ENCODE results near the gene VKORC1L1.
"Not testable (repeated sequence)": the region's sequence is repeated elsewhere in the genome, so short reads cannot be mapped to it uniquely, and the experiment has no call there.

VKORC1L1 gene

DNA sequence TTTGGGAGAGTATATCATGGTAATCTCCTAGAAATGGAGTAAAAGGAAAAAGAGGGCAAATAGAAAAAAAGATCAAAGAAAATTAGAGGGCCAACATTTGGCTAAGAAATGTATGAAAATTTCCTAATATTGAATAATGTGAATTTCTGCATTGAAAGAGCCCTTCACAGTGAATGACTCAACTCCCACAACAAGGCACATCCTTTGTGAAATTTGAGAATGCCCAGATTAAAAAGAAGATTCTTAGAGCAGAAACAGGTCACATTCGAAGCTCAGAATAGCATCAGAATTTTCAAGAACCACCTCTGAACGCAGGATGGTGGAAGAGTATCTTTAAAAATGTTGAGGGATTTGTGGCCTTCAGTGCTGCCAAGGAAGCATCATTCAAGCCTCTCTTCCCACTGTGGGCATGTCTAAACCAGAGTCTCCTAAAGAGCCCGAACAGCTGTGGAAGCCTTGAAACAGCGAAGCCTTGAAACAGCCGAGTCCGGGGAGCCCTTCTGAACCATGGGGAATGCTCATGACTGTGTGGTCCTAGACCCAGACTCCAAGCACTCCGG, 65.5 kb downstream of the VKORC1L1 start:
- DNase-seq (ENCODE audit: low read depth): peak; percentile 65

DNA sequence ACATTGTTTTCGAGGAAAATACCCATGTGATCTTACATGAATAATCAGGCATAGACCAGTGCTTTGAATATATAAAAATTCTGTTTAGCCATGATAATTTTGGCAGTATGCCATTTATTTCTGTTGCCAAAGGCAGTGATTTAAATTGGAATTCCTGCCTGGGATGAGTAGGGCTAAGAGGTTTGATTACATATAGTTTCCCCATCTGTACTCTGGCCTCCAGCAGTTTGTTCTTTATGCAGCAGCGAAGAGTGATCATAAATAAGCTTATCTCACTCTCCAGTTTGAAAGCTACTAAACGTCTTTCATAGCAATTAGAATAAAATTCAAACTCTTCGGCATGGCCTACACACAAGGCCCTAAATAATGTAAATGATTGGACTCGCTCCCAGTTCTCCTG, 72.9 kb downstream of the VKORC1L1 start:
- not testable (repeated sequence) for DNase-seq (ENCODE audit: low read depth)

- peak; percentile 72 for DNase-seq (ENCODE audit: low read depth)
These were observed 74.0 kb downstream of the VKORC1L1 start for GRCh38 chr7:65946904-65947303.

DNA sequence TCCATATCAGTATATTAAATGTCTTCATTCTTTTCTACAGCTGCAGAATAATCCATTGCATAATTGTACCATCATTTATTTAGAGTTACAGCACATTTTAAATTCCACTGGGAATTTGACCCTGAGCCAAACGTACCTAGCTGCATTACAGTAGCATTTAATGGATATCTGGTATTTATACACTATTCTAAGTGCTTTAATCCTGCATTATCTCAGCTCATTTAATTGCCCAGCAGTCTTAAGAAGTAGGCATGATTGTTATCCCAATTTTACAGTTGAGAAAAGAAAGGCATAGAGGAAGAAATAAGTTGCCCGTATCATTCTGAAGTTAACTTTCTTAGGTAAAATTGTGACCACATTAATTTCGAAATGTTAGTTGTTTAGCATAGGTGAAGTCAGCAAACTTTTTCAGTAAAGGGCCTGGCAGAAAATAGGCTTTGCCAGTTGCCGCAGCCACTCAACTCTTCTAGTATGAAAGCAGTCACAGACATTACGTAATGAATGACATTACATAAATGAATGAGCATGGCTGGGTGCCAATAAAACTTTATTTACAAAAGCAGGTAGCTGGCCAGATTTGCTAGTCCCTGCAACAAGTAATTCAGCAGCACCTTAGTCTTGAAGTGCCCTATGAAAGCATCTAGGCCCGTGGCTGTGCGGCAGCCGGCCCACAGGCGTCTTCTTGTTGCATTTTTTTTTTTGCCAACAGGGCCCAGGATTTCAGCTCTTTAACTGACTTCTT, 79.1 kb downstream of the VKORC1L1 start:
- DNase-seq (ENCODE audit: low read depth): peak; percentile 30

GRCh38 chr7:65953001-65953720, 80.3 kb downstream of the VKORC1L1 start:
- no peak for DNase-seq (ENCODE audit: low read depth)

- DNase-seq (ENCODE audit: low read depth): no peak
These were observed 81.1 kb downstream of the VKORC1L1 start for GRCh38 chr7:65953890-65954450.

GRCh38 chr7:65955718-65956117, 82.8 kb downstream of the VKORC1L1 start:
- DNase-seq (ENCODE audit: low read depth): no peak

DNA sequence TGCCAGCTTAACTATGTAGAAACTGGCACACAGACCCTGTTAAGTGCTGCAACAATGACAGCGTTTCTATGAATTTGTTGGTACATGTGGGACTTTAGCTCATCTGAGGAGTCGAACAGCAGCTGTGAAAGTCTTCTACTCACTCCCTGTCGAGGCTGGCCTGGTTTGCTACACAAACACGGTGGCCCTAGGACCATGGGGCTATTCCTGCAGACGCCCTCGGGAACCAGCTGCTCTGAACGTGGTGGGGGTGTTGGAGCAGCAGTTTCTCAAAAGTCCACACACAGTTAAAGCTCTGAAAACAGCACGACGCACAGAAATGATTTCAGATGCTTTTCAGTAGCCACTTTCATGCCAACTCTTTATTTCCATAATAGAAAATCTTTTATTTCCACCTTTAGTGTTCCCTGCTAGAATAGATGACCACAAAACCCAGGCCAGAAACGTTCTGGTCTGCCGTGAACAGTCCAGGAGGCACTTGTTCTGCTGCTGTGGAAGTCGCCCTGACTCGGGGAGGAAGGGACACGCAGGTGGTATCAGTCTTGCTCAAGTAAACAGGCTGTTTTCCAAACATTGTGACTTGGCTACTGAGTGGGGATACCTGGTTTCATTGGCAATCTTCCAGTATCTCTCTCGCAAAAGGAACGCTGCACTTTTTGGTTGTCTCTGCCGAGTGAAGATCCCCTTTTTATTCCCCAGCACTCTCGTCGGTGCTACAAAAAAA, 87.6 kb downstream of the VKORC1L1 start:
- no peak for DNase-seq (ENCODE audit: low read depth)

GRCh38 chr7:65962033-65962432, 89.2 kb downstream of the VKORC1L1 start:
- DNase-seq (ENCODE audit: low read depth): no peak

DNA sequence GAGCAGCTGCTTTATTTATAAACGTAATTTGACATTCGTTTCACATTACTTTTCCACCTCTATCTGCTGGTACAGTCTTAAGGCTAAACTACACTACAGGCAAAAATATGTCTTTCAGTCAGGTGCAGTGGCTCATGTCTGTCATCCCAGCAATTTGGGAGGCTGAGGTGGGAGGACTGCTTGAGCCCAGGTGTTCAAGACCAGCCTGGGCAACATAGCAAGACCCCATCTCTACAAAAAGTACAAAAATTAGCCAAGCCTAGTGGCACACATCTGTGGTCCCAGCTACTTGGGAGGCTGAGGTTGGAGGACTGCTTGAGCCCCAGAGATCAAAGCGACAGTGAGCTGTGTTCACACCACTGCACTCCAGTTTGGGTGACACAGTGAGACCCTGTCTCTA, 91.8 kb downstream of the VKORC1L1 start:
- DNase-seq (ENCODE audit: low read depth): not testable (repeated sequence)

- DNase-seq (ENCODE audit: low read depth): no peak
These were observed 93.3 kb downstream of the VKORC1L1 start for GRCh38 chr7:65966146-65966545.

DNA sequence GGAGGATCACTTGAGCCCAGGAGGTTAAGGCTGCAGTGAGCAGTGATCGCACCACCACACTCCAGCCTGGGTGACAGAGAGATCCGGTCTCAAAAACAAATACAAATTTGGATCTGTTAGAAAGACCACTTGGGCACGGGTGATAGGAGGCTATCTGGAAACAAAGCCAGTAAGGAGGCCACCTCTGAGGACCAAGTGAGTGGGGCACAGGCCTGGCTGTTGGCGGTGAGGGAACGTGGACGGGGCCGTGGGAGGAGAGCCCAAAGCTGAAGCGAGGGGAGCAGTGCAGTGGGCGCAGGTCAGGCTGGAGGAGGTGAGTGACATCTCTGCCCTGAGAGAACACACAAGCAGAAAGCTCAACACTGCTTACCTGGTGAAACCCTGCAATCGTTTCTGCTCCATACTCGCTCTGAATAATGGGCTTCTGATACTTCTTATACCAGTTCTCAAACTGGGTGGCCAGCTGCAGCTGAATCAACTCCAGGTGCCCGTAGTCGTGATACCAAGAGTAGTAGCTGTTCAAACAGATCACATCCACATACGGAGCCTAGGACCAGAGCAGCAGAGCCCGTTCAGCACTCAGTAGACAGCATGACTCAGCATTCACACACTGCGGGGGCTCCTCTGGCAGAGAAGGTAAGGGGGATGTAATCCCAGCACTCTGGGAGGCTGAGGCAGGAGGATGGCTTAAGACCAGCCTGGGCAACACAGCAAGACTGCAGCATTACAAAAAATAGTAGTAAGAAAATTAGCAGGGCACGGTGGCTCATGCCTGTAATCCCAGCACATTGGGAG, 94.7 kb downstream of the VKORC1L1 start:
- DNase-seq (ENCODE audit: low read depth): no peak

- no peak for DNase-seq (ENCODE audit: low read depth)
These were observed 95.6 kb downstream of the VKORC1L1 start for GRCh38 chr7:65968256-65969185.

DNA sequence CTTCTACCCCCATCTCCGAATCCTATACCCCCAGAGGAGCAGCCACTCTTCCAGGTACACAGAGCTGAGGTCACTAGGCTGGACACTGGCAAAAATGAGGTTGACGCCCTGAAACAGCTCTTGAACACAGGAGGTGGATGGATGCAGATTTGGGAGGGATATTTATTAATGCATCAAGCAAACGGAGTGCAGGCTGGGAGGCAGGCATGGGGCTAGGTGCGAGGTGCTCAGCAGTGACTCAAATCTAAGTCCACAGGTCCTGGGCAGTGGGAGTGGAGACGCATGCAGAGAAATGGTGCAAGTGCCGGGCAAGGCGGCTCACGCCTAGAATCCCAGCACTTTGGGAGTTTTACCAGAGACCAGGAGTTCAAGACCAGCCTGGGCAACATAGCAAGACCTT, 98.1 kb downstream of the VKORC1L1 start:
- no peak for DNase-seq (ENCODE audit: low read depth)

DNA sequence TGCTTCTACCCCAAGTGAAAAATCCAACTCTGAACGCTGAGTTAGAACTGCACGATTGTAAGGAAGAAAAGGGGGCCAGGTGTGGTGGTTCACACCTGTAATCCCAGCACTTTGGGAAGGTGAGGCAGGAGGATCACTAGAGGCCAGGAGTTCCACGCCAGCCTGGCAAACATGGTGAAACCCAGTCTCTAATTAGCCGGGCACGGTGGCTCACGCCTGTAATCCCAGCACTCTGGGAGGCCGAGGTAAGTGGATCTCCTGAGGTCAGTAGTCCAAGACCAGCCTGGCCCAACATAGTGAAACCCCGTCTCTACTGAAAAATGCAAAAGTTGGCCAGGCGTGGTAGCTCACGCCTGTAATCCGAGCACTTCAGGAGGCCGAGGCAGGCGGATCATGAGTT, 100.1 kb downstream of the VKORC1L1 start:
- no peak for DNase-seq (ENCODE audit: low read depth)

DNA sequence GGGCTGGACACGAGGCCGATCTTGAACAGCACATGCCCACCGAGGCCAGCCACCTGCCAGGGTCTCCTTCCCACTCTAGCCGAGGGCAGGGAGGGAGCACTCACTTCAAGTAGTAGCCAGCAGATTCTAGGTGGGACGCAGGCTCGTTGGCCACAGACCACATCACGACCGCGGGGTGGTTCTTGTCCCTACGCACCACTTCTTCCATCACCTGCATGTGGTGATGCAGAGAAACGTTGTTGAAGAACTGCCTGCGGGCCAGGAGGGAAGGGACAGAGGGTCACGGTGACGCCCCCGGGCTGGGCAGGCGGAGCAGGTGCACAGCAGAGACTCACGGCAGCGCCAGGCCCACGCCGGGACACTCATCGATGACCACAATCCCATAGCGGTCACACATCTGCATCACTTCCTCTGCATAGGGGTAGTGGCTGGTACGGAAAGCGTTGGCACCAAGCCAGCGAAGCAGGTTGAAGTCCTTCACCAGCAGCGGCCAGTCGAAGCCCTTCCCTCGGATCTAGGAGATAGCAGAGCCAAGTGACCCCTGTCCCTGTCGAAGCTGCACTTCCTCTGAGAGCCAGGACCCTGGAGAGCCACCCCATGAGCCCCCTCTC, 101.4 kb downstream of the VKORC1L1 start:
- DNase-seq (ENCODE audit: low read depth): no peak

GRCh38 chr7:65974876-65975275, 102.0 kb downstream of the VKORC1L1 start:
- DNase-seq (ENCODE audit: low read depth): no peak

- no peak for DNase-seq (ENCODE audit: low read depth)
These were observed 103.1 kb downstream of the VKORC1L1 start for GRCh38 chr7:65975814-65976445.

DNA sequence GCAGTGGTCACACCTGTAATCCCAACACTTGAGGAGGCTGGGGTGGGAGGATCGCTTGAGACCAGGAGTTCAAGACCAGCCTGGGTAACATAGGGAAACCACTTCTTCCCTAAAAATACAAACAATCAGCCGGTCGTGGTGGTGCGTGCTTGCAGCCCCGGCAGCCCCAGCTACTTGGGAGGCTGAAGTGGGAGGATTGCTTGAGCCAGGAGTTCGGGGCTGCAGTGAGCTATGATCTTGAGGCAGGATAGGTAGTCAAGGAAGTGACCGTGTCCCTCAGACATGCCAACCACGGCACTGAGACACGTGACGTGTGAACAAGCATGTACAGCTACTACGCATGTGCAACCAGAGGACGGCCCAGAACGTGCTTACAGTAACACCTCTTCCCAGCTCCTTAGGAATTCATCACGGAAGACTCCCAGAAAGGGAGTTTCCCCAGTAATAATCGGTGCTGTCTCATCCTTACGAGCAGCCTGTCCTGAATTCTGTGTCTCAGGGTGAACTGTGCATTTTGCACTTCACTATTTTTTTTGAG, 103.9 kb downstream of the VKORC1L1 start:
- DNase-seq (ENCODE audit: low read depth): no peak

Data from iris pigment epithelial cell (primary cell).